ENCODE data around the gene PDE4DIP. TPM values are rescaled to one million over a fixed set of nuclear protein-coding genes. Genes with fewer than 3 reads are reported as not detected.
"Not testable (repeated sequence)": the region's sequence is repeated elsewhere in the genome, so short reads cannot be mapped to it uniquely, and the experiment has no call there.

The PDE4DIP gene
- total RNA-seq, 1 donor from 2014 or later, result 136 TPM

DNA sequence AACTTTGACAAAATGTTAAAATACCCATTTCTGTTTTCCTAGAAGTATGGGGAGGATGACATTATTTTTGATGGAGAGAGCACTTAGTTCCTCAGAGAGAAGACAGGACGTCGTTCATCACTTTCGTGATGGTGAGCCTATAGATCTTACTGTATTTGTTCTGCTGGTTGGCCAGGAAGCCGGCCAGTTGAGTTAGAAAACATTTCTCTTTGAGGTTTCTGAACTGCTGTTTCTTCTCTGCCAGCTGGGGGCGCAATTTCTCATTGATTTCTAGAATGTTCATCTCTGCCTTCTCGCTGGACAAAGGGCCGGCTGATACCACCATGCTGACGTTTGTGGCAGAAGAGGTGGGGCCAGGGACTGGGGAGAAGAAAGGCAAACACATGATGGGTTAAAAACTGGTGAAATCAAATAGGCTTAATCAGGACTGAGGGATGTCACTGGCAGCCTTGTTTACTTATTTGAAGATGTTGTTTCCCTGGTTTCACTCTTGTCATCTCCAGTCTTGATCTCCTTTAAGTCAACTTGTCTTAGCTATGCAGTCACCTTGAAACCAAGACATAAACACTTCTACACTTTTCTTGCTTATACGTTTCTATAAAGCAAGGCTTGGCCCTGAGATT is 231.4 kb downstream of the PDE4DIP start:
- H3K9me3 Mint-ChIP-seq (ENCODE audit: low read depth); H3K27me3 Mint-ChIP-seq (ENCODE audit: low read depth); DNase-seq (ENCODE audit: low spot score); H3K4me3 Mint-ChIP-seq (ENCODE audit: unreplicated experiment); H3K4me1 Mint-ChIP-seq (ENCODE audit: low read depth); H3K36me3 Mint-ChIP-seq (ENCODE audit: low read depth); H3K27ac Mint-ChIP-seq (ENCODE audit: unreplicated experiment): not testable (repeated sequence)
- TF ChIP-seq, protein P1, sequence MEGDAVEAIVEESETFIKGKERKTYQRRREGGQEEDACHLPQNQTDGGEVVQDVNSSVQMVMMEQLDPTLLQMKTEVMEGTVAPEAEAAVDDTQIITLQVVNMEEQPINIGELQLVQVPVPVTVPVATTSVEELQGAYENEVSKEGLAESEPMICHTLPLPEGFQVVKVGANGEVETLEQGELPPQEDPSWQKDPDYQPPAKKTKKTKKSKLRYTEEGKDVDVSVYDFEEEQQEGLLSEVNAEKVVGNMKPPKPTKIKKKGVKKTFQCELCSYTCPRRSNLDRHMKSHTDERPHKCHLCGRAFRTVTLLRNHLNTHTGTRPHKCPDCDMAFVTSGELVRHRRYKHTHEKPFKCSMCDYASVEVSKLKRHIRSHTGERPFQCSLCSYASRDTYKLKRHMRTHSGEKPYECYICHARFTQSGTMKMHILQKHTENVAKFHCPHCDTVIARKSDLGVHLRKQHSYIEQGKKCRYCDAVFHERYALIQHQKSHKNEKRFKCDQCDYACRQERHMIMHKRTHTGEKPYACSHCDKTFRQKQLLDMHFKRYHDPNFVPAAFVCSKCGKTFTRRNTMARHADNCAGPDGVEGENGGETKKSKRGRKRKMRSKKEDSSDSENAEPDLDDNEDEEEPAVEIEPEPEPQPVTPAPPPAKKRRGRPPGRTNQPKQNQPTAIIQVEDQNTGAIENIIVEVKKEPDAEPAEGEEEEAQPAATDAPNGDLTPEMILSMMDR (IDR thresholded peaks at IDR 0.05), result peak; percentile 47

Other genes starting within 250 kb of the PDE4DIP start
- gene NBPF14, start 248.4 kb upstream of the PDE4DIP start, total RNA-seq, result 21.7 to 24.6 TPM (median 21.9 TPM) in 3 replicates
- 0.85 to 1.6 TPM in 2 of 3 replicates, not detected in the other for gene NUDT4B, start 95.7 kb upstream of the PDE4DIP start, total RNA-seq